Right atrium auricular region (tissue), 2 donors: ENCODE measurements around the gene PARD3B. TPM values are rescaled to one million over a fixed set of nuclear protein-coding genes. Genes with fewer than 3 reads are reported as not detected.

ENCODE experiments used
- DNase-seq: peaks from one replicate; pipeline ENCODE4 v3.0.0-alpha.2; 2019; ENCODE audit warnings: low spot score
- H3K27ac ChIP-seq, 2 donors: fragments of 200-600 bp; sonication (generic); 1 replicate in 1 of 2; 2 replicates in 1 of 2; pipeline ENCODE4 v1.5.1; 2016 to 2019
- H3K27me3 ChIP-seq, 2 donors: fragments of 200-600 bp; sonication (generic); one replicate each; pipeline versions ENCODE4 v1.5.1 to v1.6.0; 2017 to 2019
- H3K36me3 ChIP-seq: fragments of 200-600 bp; sonication (generic); one replicate; pipeline ENCODE4 v1.5.1; 2016
- H3K4me1 ChIP-seq, 2 donors: fragments of 200-600 bp; sonication (generic); one replicate each; pipeline versions ENCODE4 v1.5.1 to v1.6.0; 2017 to 2019
- H3K4me3 ChIP-seq, 2 donors: fragments of 200-600 bp; sonication (generic); 1 replicate in 1 of 2; 2 replicates in 1 of 2; pipeline ENCODE4 v1.5.1; 2017 to 2019; ENCODE audit warnings: mild to moderate bottlenecking in 1 of 2, moderate library complexity in 1 of 2
- H3K9me3 ChIP-seq, 2 donors: fragments of 200-600 bp; sonication (generic); one replicate each; pipeline ENCODE4 v1.5.1; 2019
- CTCF ChIP-seq, 2 donors: fragments of 200-600 bp; sonication (generic); IDR thresholded peaks; one replicate each; pipeline ENCODE4 v1.5.1; 2019; ENCODE audit warnings: antibody characterized with exemption in 2 of 2
- total RNA-seq, 2 donors: library from RNA; depleted of rRNA; stranded (reverse); fragments of >200 nt; gene quantifications; one replicate each; pipeline ENCODE4 v1.1.0, GENCODE V29; 2016

Gene PARD3B
- total RNA-seq, 2 donors from 2014 or later = 7.4 to 12.2 TPM

- Histone ChIP-seq H3K4me1 (no peaks in the 10 kb centered on the region), H3K4me3 (no peak overlapping the region), H3K36me3 (no peaks in the 10 kb centered on the region), H3K27me3 (no peaks in the 10 kb centered on the region), H3K27ac (no peak overlapping the region), H3K9me3 (no peaks in the 10 kb centered on the region)
- no peak for DNase-seq
- no peak for TF ChIP-seq CTCF (IDR thresholded peaks at IDR 0.05)
Observed at GRCh38 chr2:205171261-205171940, 626.1 kb downstream of the PARD3B start.

GRCh38 chr2:205175831-205176230, 630.6 kb downstream of the PARD3B start:
- no peak for DNase-seq
- no peaks in the 10 kb centered on the region for H3K4me1 ChIP-seq
- TF ChIP-seq CTCF (IDR thresholded peaks at IDR 0.05) = no peak
- H3K27me3 ChIP-seq = no peaks in the 10 kb centered on the region
- no peak overlapping the region for H3K4me3 ChIP-seq
- H3K36me3 ChIP-seq = no peaks in the 10 kb centered on the region
- no peak overlapping the region for H3K27ac ChIP-seq
- H3K9me3 ChIP-seq = no peaks in the 10 kb centered on the region

GRCh38 chr2:205176546-205176945, 631.3 kb downstream of the PARD3B start:
- H3K27ac ChIP-seq = no peak overlapping the region
- TF ChIP-seq CTCF (IDR thresholded peaks at IDR 0.05) = no peak
- H3K9me3 ChIP-seq = no peaks in the 10 kb centered on the region
- DNase-seq = no peak
- no peak overlapping the region for H3K4me3 ChIP-seq
- no peaks in the 10 kb centered on the region for H3K36me3 ChIP-seq
- H3K4me1 ChIP-seq = no peaks in the 10 kb centered on the region
- H3K27me3 ChIP-seq = no peaks in the 10 kb centered on the region

- Histone ChIP-seq H3K9me3 (no peaks in the 10 kb centered on the region), H3K27me3 (no peaks in the 10 kb centered on the region), H3K36me3 (no peaks in the 10 kb centered on the region), H3K4me1 (no peaks in the 10 kb centered on the region), H3K4me3 (no peak overlapping the region), H3K27ac (no peak overlapping the region)
- DNase-seq = no peak
- no peak for TF ChIP-seq CTCF (IDR thresholded peaks at IDR 0.05)
Observed at GRCh38 chr2:205177546-205177945, 632.3 kb downstream of the PARD3B start.

GRCh38 chr2:205180730-205181129, 635.5 kb downstream of the PARD3B start:
- TF ChIP-seq CTCF (IDR thresholded peaks at IDR 0.05) = no peak
- no peaks in the 10 kb centered on the region for H3K27me3 ChIP-seq
- no peak for DNase-seq

GRCh38 chr2:205187731-205188130, 642.5 kb downstream of the PARD3B start:
- DNase-seq = no peak
- no peaks in the 10 kb centered on the region for H3K36me3 ChIP-seq
- H3K27ac ChIP-seq = no peak overlapping the region
- H3K4me3 ChIP-seq = no peak overlapping the region
- no peaks in the 10 kb centered on the region for H3K27me3 ChIP-seq
- no peak for TF ChIP-seq CTCF (IDR thresholded peaks at IDR 0.05)
- no peaks in the 10 kb centered on the region for H3K4me1 ChIP-seq
- H3K9me3 ChIP-seq = no peaks in the 10 kb centered on the region

More at GRCh38 chr2:205180730-205181129, 635.5 kb downstream of the PARD3B start:
- Histone ChIP-seq H3K27ac (no peak overlapping the region), H3K36me3 (no peaks in the 10 kb centered on the region), H3K4me1 (no peaks in the 10 kb centered on the region), H3K9me3 (no peaks in the 10 kb centered on the region), H3K4me3 (no peak overlapping the region)
